Measurements from ENCODE around the gene STK38. TPM values are rescaled to one million over a fixed set of nuclear protein-coding genes. Genes with fewer than 3 reads are reported as not detected.

Gene STK38
- total and polyA plus RNA-seq, 9 of the 15 experiments (the other 6 are each of a cell fraction or from before 2014, with no cell fraction given), result 5.7 to 28.7 (median 19.5) TPM

DNA sequence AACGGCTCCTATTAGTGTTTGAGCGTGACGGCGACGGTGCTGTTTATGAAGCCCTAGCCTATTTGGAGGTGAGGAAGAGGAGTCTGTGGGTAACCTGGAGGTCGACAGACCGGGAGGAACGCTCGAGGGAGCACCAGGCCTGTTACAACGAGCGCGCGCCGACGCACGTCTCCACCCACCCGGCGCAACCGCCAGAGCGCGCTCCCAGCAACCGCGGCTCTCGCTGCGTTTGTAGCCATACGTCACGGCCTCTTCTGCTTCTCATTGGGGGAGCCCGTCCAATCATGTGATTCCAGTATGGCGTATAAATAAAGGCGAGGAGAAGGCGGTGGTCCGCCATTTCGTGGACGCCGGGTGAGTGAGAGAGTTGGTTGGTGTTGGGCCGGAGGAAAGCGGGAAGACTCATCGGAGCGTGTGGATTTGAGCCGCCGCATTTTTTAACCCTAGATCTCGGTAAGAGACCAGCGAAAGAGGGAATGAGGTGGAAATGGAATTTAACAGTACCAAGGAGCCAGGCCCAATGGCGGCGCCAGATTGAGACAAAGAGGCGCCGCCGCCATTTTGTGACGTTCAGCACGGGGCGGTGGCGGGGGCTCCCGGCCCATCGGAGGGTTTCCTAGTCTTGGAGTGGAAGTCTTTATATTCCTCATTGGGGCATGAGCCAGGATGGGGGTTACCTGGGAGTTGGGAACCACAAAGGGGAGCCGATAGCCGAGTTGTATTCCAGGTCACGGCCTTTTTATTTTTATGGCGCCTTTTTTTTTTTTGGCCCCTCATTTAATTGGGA lies 46.9 kb upstream of the STK38 start, which contains the start of gene SRSF3:
Gene SRSF3 (plus strand): TSS at position 334 of the 787 bp plus-strand sequence. CDS start 2,401 bp downstream, outside the sequence.
- Histone ChIP-seq H3K4me3 (peak within 1 kb of the TSS; percentile 69), H3K4me2 (ENCODE audit: insufficient read depth, low read length) (peak within 1 kb of the TSS; percentile 90), H3K27me3 (ENCODE audit: control insufficient read depth in 2 of 2, insufficient read depth in 2 of 2, low read length in 2 of 2) (no peaks in the 10 kb centered on the region), H2AFZ (ENCODE audit: low read depth, low read length) (peak within 1 kb of the TSS; percentile 97), H3K9ac (ENCODE audit: insufficient read depth in 1 of 2, low read depth in 2 of 2, low read length in 2 of 2) (peak within 1 kb of the TSS; percentile 92 to 96), H4K20me1 (replicated peaks; ENCODE audit: control insufficient read depth, insufficient read depth, low read length) (peaks cover 46% of the 10 kb centered on the region), H3K4me1 (replicated peaks in 1 of 2; ENCODE audit: control insufficient read depth in 2 of 2, insufficient read depth in 2 of 2, low read length in 2 of 2) (peaks cover 23 to 25% of the 10 kb centered on the region in 2 experiments), H3K27ac (ENCODE audit: extremely low read depth, low read depth, low read length) (peak within 1 kb of the TSS; percentile 94), H3K79me2 (ENCODE audit: control insufficient read depth, insufficient read depth, low read length) (peaks cover 59% of the 10 kb centered on the region), H3K9me1 (ENCODE audit: control insufficient read depth, insufficient read depth, low read length) (peaks cover 4% of the 10 kb centered on the region), H3K36me3 (ENCODE audit: control insufficient read depth, insufficient read depth, low read length) (peaks cover 43% of the 10 kb centered on the region), H3K9me3 (replicated peaks; ENCODE audit: control insufficient read depth, insufficient read depth, low read depth, low read length) (no peaks in the 10 kb centered on the region; the same call in 1 of the 2 replicates)
- FAIRE-seq, result peak; percentile 95
- TSS peak; percentile 63 for BruUV-seq (replicated peaks)
- in situ Hi-C loops (cut with MboI) (no loop called here), intact Hi-C loops (cut with micrococcal nuclease) (loop anchor here (1.0 to 5.0 kb wide), 3 partner anchors 47 to 171 kb away; partner anchors contain the start of genes KCTD20, PXT1 and STK38)
- peak; percentile 94 for ATAC-seq
- under 1% methylated on average over 58 of the region's 58 CpGs for WGBS (ENCODE audit: insufficient coverage, low coverage, missing lambda C conversion rate)
- ChIA-PET CTCF (ENCODE audit: low intra/inter-chr PET ratio) (interaction anchor here (0.5 kb wide), 1 partner anchor 167 kb away, joined by 3 read pairs; no protein-coding TSS in a partner anchor), POLR2A (interaction anchor here (0.5 to 9.8 kb wide), 36 partner anchors 9 to 590 kb away, joined by 3 to 239 read pairs (median 4); partner anchors contain the start of gene MAPK14)
- DNase-seq (ENCODE audit: extremely low read depth in 1 of 4, low spot score in 3 of 4), result peak; percentile 96 to 100 (median 98)
- TF ChIP-seq ZMIZ1 (IDR thresholded peaks at IDR 0.05; ENCODE audit: low read depth in 2 of 2, low read length in 2 of 2) (peak in 1 of 2 experiments; percentile 95; a peak in 2 of 4 replicates), ZNF175 (CRISPR knock-in tag; IDR thresholded peaks at IDR 0.05; ENCODE audit: low read depth) (0 out of 2 replicates have a peak, but pooled peaks have one; percentile 62), IRF9 (tag; IDR thresholded peaks at IDR 0.05) (peak; percentile 30; the same call in 1 of the 2 replicates), ELF2 (CRISPR knock-in tag; IDR thresholded peaks at IDR 0.05) (peak; percentile 80), RHOXF2B (CRISPR knock-in tag; conservative IDR thresholded peaks at IDR 0.05) (peak; percentile 85; the same call in 1 of the 2 replicates), CEBPG (CRISPR knock-in tag; IDR thresholded peaks at IDR 0.05) (no peak), CEBPG (tag; conservative IDR thresholded peaks at IDR 0.05 in 1 of 2, IDR thresholded peaks at IDR 0.05 in 1 of 2) (no peak), SIX5 (IDR thresholded peaks at IDR 0.05; ENCODE audit: borderline replicate concordance in 1 of 2, insufficient read depth in 1 of 2, low read depth in 1 of 2, low read length in 2 of 2) (0 out of 4 replicates have a peak, but pooled peaks of 1 of the 2 experiments have one; percentile 25), PTBP1 (IDR thresholded peaks at IDR 0.05; ENCODE audit: low read depth, low read length) (no peak), ZKSCAN1 (IDR thresholded peaks at IDR 0.05; ENCODE audit: low read depth, low read length) (peak; percentile 74; the same call in 1 of the 2 replicates)
- TF ChIP-seq, protein P1, sequence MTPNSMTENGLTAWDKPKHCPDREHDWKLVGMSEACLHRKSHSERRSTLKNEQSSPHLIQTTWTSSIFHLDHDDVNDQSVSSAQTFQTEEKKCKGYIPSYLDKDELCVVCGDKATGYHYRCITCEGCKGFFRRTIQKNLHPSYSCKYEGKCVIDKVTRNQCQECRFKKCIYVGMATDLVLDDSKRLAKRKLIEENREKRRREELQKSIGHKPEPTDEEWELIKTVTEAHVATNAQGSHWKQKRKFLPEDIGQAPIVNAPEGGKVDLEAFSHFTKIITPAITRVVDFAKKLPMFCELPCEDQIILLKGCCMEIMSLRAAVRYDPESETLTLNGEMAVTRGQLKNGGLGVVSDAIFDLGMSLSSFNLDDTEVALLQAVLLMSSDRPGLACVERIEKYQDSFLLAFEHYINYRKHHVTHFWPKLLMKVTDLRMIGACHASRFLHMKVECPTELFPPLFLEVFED (CRISPR knock-in tag; conservative IDR thresholded peaks at IDR 0.05), result peak; percentile 98
- TF ChIP-seq, protein P2, sequence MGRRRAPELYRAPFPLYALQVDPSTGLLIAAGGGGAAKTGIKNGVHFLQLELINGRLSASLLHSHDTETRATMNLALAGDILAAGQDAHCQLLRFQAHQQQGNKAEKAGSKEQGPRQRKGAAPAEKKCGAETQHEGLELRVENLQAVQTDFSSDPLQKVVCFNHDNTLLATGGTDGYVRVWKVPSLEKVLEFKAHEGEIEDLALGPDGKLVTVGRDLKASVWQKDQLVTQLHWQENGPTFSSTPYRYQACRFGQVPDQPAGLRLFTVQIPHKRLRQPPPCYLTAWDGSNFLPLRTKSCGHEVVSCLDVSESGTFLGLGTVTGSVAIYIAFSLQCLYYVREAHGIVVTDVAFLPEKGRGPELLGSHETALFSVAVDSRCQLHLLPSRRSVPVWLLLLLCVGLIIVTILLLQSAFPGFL (CRISPR knock-in tag; IDR thresholded peaks at IDR 0.05), result peak; percentile 93; the same call in 1 of the 2 replicates

Data from K562 (cell line).